Esophagus (tissue), 2 donors: ENCODE measurements around the gene ANKH. TPM values are rescaled to one million over a fixed set of nuclear protein-coding genes. Genes with fewer than 3 reads are reported as not detected.

Experiments used
- H3K27ac ChIP-seq, 2 donors: one replicate each; pipeline ENCODE4 v1.5.1; 2013; ENCODE audit warnings: low read depth in 2 of 2, mild to moderate bottlenecking in 2 of 2, inconsistent platforms in 1 of 2, low read length in 1 of 2, moderate library complexity in 1 of 2
- H3K27me3 ChIP-seq, 2 donors: one replicate each; pipeline ENCODE4 v1.6.1; 2013; ENCODE audit warnings: low read length in 2 of 2, control low read depth in 1 of 2, mild to moderate bottlenecking in 1 of 2; ENCODE audit not compliant: insufficient read depth in 2 of 2, control insufficient read depth in 1 of 2
- H3K36me3 ChIP-seq, 2 donors: one replicate each; pipeline ENCODE4 v1.6.1; 2013; ENCODE audit warnings: low read length in 1 of 2; ENCODE audit not compliant: control insufficient read depth in 2 of 2, insufficient read depth in 2 of 2
- H3K4me1 ChIP-seq, 2 donors: one replicate each; pipeline ENCODE4 v1.6.1; 2013; ENCODE audit warnings: low read length in 1 of 2; ENCODE audit not compliant: control insufficient read depth in 2 of 2, insufficient read depth in 2 of 2
- H3K4me3 ChIP-seq, 2 donors: one replicate each; pipeline ENCODE4 v1.5.1; 2013; ENCODE audit warnings: low read length in 2 of 2, mild to moderate bottlenecking in 2 of 2, low read depth in 1 of 2, moderate library complexity in 1 of 2
- H3K9me3 ChIP-seq, 2 donors: one replicate each; pipeline ENCODE4 v1.6.1; 2013; ENCODE audit warnings: mild to moderate bottlenecking in 2 of 2, low read depth in 1 of 2, low read length in 1 of 2, moderate library complexity in 1 of 2; ENCODE audit not compliant: control insufficient read depth in 2 of 2, insufficient read depth in 1 of 2
- whole genome bisulfite sequencing, 2 donors: extraction: QIAGEN DNeasy Blood & Tissue Kit; methylation state at CpG; one replicate each; pipeline ENCODE4 v1.1.7; 2013; 5-methylcytosine and 5-hydroxymethylcytosine counted together
- polyA plus RNA-seq, 2 donors: library from polyadenylated mRNA; stranded (reverse); fragments of 200-250 nt; gene quantifications; one replicate each; pipeline ENCODE4 v1.2.3, GENCODE V29; 2013
- donor health status: healthy with polysubstance abuse.
- donor health status: Bipolar disorder and iron deficiency.

ANKH gene
- polyA plus RNA-seq, 2 donors: 5.6 to 12.7 TPM

DNA sequence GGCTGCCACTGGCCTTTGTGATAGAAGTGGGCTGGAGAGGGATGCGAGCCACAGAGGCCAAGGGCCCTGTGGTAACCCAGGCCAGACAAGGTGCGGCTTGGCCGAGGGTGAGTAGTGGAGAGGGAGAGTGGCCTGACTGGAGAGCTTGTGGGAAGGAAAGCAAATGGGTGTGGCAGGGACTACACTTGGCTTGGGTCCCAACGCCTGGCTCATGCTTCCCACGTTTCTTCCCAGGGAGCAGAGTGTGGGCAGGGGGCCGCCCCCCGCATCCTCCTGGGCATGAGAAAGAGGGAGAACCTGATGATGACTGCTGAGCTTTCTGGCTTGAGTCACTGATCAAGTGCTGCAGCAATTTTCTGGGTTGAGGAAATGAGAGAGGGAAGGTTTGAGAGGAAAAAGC is 95.7 kb downstream of the ANKH start:
- Histone ChIP-seq H3K27ac (no peak overlapping the region), H3K9me3 (no peaks in the 10 kb centered on the region), H3K4me1 (no peaks in the 10 kb centered on the region), H3K27me3 (no peaks in the 10 kb centered on the region), H3K36me3 (no peaks in the 10 kb centered on the region), H3K4me3 (no peak overlapping the region)
- 58 to 67% methylated on average over 7 of the region's 7 CpGs for WGBS, 2 donors

DNA sequence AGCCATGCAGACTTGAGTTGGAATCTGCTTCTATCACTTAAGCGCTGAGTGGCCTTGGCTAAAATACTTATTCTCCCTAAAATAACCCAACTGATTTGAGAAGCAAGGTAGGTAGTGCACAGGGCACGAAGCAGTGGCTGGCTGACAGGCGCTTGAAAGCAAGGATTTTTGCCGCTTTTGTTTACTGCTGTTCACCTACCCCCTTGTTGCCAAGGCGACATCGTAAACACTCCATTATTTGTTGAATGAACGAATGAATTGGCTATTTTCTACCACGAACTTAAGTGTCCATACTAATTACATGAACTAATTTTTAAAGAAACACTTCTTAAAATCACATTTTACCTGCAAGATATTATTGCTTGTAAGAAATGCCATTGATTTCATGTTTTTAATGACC is 98.0 kb downstream of the ANKH start:
- Histone ChIP-seq H3K9me3 (no peaks in the 10 kb centered on the region), H3K36me3 (peaks cover 0 to 3% of the 10 kb centered on the region in 2 donors), H3K4me3 (no peak overlapping the region), H3K27ac (no peak overlapping the region), H3K4me1 (no peaks in the 10 kb centered on the region), H3K27me3 (no peaks in the 10 kb centered on the region)
- WGBS, 2 donors: 80 to 86% methylated on average over 8 of the region's 8 CpGs

DNA sequence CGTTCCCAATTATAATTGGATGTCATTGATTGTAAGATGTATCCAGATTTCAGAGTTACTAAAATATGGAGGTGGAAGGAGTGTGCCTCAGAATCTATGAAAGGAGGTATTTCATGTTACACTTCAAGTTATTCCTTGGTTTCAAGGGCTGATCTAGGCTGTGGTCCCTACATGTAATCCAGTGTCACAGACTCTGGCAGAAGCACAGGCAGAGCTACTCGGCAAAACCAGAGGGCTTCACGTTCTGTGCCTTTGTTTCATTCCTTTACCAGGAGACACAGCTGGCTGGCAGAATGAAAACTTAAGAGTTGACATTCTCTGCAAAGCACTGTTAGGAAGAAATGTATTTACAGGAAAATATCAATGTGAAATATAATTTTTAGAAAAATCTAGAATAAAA is 99.6 kb downstream of the ANKH start:
- peaks cover 0 to 3% of the 10 kb centered on the region in 2 donors for H3K36me3 ChIP-seq
- H3K4me3 ChIP-seq: no peak overlapping the region
- H3K27ac ChIP-seq: no peak overlapping the region
- H3K27me3 ChIP-seq: no peaks in the 10 kb centered on the region
- no peaks in the 10 kb centered on the region for H3K4me1 ChIP-seq
- no peaks in the 10 kb centered on the region for H3K9me3 ChIP-seq
- 92 to 93% methylated on average over 3 of the region's 3 CpGs for WGBS, 2 donors

DNA sequence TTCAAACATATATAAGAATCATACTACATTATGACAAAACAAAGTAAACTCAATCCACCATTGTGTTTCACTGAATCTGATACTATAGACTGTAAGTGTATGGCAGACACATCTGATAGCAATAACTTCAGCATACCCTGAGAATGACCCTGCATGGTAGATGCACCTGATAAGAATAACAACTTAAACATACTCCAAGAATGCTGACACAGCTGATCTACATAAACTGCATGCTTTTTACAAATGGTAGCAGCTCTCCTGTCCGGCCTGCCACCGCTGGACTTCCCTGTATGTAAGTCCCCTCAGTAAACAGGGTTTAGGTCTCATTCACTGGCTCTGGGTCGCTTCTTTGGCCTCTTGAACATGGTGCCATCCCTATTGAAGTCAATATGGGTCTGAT is 100.4 kb downstream of the ANKH start:
- H3K27me3 ChIP-seq: no peaks in the 10 kb centered on the region
- no peak overlapping the region for H3K27ac ChIP-seq
- peaks cover 0 to 3% of the 10 kb centered on the region in 2 donors for H3K36me3 ChIP-seq
- no peaks in the 10 kb centered on the region for H3K9me3 ChIP-seq
- H3K4me1 ChIP-seq: no peaks in the 10 kb centered on the region
- no peak overlapping the region for H3K4me3 ChIP-seq
- 97 to 100% methylated on average over 3 of the region's 3 CpGs for WGBS, 2 donors

DNA sequence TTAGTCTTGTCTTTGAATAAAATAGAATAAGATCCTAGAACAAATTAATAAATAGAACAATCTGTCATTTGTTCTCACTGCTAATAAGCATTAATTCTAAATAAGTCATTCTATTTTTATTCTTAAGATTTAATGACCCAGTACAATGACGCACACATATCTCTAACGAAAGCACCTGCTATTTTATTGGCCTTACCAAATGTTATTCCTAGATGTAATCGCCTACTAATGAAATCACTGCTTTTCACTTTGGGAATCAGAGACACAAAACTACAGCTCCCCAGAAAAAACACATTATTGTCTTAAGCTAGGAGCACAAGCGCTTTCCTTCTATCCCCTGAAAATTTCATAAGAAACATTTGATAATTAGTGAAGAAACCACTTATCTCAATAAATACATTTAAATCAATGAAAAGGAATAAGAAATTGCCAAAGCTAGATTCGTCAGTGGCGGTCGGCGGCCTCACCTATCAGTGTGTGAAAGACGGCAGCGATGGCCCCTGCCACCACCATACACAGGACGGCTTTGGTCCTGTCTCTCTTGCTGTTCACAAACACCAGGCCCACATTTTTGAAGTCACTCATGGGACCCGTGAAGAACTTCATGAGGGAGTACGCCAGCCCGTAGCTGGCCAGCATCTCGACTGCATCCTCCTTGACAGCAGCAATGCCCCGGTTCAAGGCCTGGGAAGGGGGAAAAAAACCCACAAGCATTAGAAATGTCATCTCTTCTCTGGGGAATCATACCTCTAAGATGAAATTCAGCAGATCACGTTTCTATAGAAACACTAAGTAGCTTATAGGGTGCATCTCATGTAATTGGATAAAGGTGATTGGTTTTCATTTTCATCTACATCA is 102.8 kb downstream of the ANKH start:
- WGBS, 2 donors: 95 to 96% methylated on average over 17 of the region's 17 CpGs
- no peak overlapping the region for H3K27ac ChIP-seq
- peaks cover 0 to 3% of the 10 kb centered on the region in 2 donors for H3K36me3 ChIP-seq
- H3K4me1 ChIP-seq: no peaks in the 10 kb centered on the region
- no peak overlapping the region for H3K4me3 ChIP-seq
- H3K27me3 ChIP-seq: no peaks in the 10 kb centered on the region
- no peaks in the 10 kb centered on the region for H3K9me3 ChIP-seq

DNA sequence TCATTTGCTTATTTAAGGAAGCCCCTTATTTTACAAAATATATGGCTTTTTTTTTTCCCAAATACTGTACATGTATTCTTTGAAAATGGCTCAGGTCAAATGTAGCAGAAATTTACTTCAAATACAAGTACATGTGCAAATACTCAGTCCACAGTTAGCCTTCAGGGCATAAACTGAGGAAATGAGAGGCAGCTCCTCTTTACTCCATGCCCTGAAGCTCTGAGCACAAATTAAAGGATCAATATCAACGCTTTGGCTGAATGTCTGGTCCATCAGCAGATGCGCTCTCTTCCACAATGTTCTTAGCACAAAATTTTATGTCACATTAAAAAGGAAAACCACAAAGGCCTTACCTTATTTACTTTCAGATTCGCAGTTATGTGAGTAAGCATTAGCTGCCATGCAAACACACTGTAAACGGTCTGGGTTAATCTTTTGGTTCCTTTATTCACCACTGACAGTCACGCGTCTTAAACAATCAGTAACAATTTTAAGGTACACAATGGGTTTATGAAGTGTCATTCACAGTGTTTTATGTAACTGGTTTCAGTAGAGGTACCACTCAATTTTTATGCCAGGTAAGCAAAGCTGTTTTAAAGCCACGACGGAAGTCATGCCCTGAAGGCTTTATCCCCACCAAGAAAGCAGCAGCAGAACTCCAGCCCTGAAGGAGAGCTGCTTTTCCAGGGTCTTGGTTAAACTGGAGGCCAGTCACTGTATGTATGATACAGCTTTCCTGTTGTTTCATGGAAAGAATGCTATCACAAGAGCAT is 103.7 kb downstream of the ANKH start:
- H3K4me1 ChIP-seq: no peaks in the 10 kb centered on the region
- H3K4me3 ChIP-seq: no peak overlapping the region
- H3K9me3 ChIP-seq: no peaks in the 10 kb centered on the region
- peaks cover 0 to 3% of the 10 kb centered on the region in 2 donors for H3K36me3 ChIP-seq
- no peaks in the 10 kb centered on the region for H3K27me3 ChIP-seq
- H3K27ac ChIP-seq: no peak overlapping the region
- 26 to 50% methylated on average over 8 of the region's 8 CpGs for WGBS, 2 donors

DNA sequence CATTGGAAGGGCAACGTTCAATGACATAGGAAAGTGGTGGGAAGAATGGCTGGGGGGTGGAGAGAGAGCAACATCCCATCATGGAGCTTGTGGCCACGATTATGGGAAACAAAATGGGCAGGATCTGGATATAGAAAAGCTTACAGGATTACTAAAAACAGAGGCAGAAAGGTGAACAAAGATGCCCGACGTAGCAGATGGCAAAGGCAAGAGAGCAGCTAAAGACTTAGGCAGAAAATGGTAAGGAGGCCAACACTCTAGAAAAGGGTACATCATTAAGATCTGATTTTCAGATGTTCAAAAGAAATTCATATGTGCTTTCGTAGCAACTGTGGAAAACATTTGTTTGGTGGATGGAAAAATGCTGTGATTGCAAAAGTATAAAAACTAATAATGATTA is 104.5 kb downstream of the ANKH start:
- Histone ChIP-seq H3K4me1 (no peaks in the 10 kb centered on the region), H3K36me3 (peaks cover 0 to 3% of the 10 kb centered on the region in 2 donors), H3K9me3 (no peaks in the 10 kb centered on the region), H3K4me3 (no peak overlapping the region), H3K27me3 (no peaks in the 10 kb centered on the region), H3K27ac (no peak overlapping the region)
- WGBS, 2 donors: 91 to 94% methylated on average over 5 of the region's 5 CpGs

DNA sequence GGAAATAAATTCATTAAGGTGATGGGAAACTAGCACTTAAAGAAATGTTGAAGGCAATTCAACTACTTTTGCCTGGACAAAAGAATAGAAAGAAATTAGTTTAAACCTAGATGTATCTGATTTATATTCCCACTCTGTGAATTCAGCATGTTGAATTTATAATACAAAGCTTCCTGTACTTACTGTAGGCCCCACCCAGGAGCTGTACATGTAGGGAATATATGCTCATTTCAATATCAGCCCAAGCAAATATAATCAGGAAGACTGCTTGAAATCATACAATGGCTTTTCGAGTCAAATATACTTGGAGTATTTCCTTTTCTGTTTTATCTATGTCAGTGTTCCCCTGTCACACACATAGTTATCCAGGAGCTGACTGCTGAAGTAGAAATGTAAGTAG is 105.0 kb downstream of the ANKH start:
- Histone ChIP-seq H3K9me3 (no peaks in the 10 kb centered on the region), H3K36me3 (peaks cover 0 to 3% of the 10 kb centered on the region in 2 donors), H3K4me3 (no peak overlapping the region), H3K27ac (no peak overlapping the region), H3K4me1 (no peaks in the 10 kb centered on the region), H3K27me3 (no peaks in the 10 kb centered on the region)
- WGBS, 2 donors: 82 to 91% methylated on average over 1 of the region's 1 CpG

DNA sequence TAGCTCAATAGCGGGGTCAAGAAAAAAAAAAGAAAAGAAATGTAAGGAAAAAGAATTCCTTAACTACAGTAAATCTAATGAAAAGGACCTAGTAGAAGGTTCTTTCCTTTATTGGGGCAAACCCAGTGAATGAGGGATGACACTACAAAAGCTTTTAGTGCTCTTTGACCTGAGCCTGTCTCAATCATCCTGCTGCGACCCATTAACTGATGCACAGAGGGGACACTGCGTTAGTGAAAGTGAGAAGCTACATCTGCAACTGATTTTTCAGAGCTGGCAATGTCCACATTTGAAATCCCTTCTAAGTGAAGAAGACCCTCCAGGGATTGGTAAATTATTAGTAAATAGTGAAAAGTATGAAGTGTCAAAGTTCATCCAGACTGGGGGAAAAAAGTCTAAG is 106.0 kb downstream of the ANKH start:
- no peaks in the 10 kb centered on the region for H3K27me3 ChIP-seq
- no peak overlapping the region for H3K27ac ChIP-seq
- H3K4me3 ChIP-seq: no peak overlapping the region
- 75 to 79% methylated on average over 3 of the region's 3 CpGs for WGBS, 2 donors
- H3K4me1 ChIP-seq: no peaks in the 10 kb centered on the region
- H3K36me3 ChIP-seq: peaks cover 0 to 3% of the 10 kb centered on the region in 2 donors
- H3K9me3 ChIP-seq: no peaks in the 10 kb centered on the region
